ENCODE data around the gene CLDN9. TPM values are rescaled to one million over a fixed set of nuclear protein-coding genes. Genes with fewer than 3 reads are reported as not detected.

The CLDN9 gene
- total RNA-seq, 1 donor from 2014 or later: 5.4 TPM

DNA sequence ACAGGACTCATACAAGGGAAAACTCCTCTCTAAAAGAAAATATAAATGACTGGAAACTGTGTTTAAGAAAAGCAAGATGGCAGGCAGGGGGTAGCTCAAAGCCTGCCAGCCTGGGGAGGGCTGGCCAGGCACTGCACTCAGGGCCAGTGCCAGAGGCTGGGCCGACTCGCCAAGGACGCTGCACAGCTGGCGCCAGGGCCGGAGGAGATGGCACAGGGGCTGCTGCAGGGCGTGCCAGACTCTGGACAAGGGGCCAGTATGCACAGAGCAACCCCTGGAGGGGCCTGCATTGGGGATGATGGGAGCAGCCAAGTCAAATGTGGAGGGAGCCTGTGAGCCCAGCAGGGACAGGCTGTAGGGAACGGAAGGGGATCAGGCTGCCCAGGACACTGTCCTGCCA, 36.5 kb upstream of the CLDN9 start:
- H3K4me1 Mint-ChIP-seq: peaks cover 17% of the 10 kb centered on the region
- TF ChIP-seq, protein P1, sequence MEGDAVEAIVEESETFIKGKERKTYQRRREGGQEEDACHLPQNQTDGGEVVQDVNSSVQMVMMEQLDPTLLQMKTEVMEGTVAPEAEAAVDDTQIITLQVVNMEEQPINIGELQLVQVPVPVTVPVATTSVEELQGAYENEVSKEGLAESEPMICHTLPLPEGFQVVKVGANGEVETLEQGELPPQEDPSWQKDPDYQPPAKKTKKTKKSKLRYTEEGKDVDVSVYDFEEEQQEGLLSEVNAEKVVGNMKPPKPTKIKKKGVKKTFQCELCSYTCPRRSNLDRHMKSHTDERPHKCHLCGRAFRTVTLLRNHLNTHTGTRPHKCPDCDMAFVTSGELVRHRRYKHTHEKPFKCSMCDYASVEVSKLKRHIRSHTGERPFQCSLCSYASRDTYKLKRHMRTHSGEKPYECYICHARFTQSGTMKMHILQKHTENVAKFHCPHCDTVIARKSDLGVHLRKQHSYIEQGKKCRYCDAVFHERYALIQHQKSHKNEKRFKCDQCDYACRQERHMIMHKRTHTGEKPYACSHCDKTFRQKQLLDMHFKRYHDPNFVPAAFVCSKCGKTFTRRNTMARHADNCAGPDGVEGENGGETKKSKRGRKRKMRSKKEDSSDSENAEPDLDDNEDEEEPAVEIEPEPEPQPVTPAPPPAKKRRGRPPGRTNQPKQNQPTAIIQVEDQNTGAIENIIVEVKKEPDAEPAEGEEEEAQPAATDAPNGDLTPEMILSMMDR (IDR thresholded peaks at IDR 0.05; ENCODE audit: unreplicated experiment): no peak
- H3K27ac Mint-ChIP-seq: no peak overlapping the region
- no peak for DNase-seq (ENCODE audit: low spot score in 2 of 2, unreplicated experiment in 2 of 2)
- H3K27me3 Mint-ChIP-seq (ENCODE audit: low read depth): no peaks in the 10 kb centered on the region
- H3K9me3 Mint-ChIP-seq: no peaks in the 10 kb centered on the region
- peaks cover 1% of the 10 kb centered on the region for H3K36me3 Mint-ChIP-seq
- H3K4me3 Mint-ChIP-seq: no peak overlapping the region

DNA sequence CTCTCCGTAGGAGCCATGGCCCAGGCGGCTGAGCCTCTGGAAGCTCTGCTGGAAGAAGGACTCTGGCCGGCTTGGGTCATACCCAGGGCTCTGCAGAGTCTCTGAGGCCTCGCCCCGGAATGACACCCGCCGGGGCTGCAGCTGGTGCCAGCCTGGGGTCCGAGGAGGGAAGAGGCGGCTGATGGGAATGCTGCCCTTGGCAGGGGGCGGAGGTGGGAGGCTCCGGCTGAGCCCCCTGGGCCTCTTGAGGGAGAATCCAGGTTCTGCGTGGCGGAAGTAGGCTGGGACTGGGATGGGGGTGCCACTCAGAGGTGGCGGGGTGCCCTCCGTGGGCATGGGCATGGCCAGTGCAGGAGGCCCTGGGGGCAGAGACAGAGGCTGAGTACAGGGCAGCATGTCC, 36.0 kb upstream of the CLDN9 start:
- H3K27ac Mint-ChIP-seq: no peak overlapping the region
- TF ChIP-seq, protein P1 (IDR thresholded peaks at IDR 0.05; ENCODE audit: unreplicated experiment): no peak
- no peaks in the 10 kb centered on the region for H3K9me3 Mint-ChIP-seq
- DNase-seq (ENCODE audit: low spot score in 2 of 2, unreplicated experiment in 2 of 2): no peak
- H3K4me1 Mint-ChIP-seq: peaks cover 21% of the 10 kb centered on the region
- H3K4me3 Mint-ChIP-seq: no peak overlapping the region
- peaks cover 1% of the 10 kb centered on the region for H3K36me3 Mint-ChIP-seq
- no peaks in the 10 kb centered on the region for H3K27me3 Mint-ChIP-seq (ENCODE audit: low read depth)

DNA sequence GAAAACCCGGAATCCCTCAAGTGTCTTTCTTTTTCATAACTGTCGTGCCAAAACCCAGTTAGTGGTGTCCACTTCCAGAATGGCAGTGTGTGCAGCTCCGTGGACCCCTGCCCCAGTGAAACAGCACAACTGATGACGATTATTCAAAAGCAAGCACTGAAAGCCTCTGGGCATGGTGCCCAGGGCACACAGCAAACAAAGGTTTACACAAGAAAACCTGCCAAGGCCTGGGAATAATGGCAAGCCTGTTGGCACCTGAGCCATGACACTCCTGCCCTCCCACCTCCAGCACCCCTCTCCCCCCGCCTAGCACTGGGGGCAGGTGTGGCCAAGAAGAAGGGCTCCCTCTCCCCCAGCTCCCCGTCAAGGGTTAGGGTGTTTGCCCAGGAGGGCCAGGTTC, 35.3 kb upstream of the CLDN9 start:
- Mint-ChIP-seq H3K27me3 (ENCODE audit: low read depth) (no peaks in the 10 kb centered on the region), H3K4me3 (no peak overlapping the region), H3K9me3 (no peaks in the 10 kb centered on the region), H3K36me3 (no peaks in the 10 kb centered on the region), H3K27ac (no peak overlapping the region), H3K4me1 (peaks cover 24% of the 10 kb centered on the region)
- DNase-seq (ENCODE audit: low spot score in 2 of 2, unreplicated experiment in 2 of 2): no peak
- TF ChIP-seq, protein P1 (IDR thresholded peaks at IDR 0.05; ENCODE audit: unreplicated experiment): no peak

DNA sequence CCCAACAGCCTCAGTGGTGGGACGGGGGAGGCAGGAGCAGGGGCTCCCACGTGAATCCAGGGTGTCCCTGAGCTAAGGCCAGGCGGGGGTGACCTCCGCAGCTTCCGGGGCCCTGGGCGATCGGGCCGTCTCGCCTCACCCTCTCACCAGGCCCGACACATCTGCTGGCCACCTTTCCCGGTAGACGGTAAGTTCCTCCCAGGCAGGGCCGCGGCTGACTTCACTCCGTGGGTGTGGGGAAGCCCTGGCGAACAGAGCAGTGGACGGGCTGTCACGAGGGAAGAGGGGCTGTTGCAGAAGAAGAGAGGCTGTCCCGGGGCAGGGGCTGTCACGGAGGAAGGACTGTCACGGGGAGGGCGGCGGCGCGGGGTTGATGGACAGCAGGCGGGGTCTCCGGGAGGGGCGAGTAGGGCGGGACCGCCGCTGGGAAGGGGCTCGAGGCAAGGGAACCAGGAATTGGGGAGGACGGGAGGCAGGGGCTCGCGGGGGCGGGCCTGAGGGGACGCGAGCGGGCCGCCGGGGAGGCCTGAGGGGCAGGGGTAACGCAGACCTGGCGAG, 33.0 kb upstream of the CLDN9 start:
- Mint-ChIP-seq H3K27ac (peak overlapping the region; percentile 72), H3K36me3 (no peaks in the 10 kb centered on the region)

DNA sequence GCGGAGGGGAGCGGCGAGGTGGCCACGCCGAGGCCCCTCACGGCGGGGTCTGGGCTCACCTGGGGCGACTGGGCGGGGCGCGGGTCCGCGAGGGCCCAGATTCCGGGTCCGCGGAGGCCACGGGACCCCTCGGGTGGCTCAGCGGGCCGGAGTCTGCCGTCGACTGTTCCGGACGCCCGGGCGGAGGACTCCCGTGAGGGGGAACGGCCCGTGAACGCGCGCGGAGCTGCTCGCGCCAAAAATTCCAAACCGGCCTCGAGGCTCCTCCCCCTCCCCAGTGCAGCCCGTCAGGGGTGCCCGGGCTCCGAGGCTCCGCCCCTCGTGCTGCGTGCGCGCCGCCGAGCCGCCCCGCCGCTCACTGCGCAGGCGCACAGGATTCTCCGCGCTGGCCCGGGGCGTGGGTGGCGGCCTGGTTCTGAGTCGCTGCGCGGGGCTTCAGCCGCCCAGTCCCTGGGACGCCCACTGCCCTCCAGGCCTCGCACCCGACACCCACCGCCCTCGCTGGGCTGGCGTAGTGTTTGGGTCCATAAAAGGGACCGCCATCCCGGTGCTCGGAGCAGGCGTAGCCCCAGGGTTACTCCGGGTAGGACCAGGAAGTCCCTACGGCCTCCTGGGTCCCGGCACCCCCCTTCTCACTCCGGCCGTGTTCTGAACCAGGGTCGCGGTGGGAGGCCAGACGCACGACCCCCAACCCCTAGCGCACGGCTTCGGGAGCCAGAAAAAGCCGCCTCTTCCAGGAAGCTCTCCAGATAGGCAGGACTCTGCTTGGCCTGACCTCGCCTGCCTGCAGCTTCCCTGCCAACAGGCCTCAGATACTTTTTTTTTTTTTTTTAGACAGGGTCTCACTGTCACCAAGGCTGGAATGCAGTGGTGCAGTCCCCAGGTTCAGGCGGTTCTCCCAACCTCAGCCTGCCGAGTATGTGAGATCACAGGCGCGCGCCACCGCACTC, 32.2 kb upstream of the CLDN9 start, which contains the start of gene PKMYT1:
Gene PKMYT1 (minus strand): TSS at position 220 of the 950 bp plus-strand sequence. CDS start 789 bp downstream, outside the sequence.
- peaks cover 2% of the 10 kb centered on the region for H3K27me3 Mint-ChIP-seq (ENCODE audit: low read depth)
- H3K4me3 Mint-ChIP-seq: peak within 1 kb of the TSS; percentile 75
- peaks cover 20% of the 10 kb centered on the region for H3K4me1 Mint-ChIP-seq
- peak; percentile 93 to 97 for DNase-seq (ENCODE audit: low spot score in 2 of 2, unreplicated experiment in 2 of 2)
- TF ChIP-seq, protein P1 (IDR thresholded peaks at IDR 0.05; ENCODE audit: unreplicated experiment): no peak
- no peaks in the 10 kb centered on the region for H3K36me3 Mint-ChIP-seq
- H3K27ac Mint-ChIP-seq: peak within 1 kb of the TSS; percentile 87
- no peaks in the 10 kb centered on the region for H3K9me3 Mint-ChIP-seq

More for the DNA sequence above, 33.0 kb upstream of the CLDN9 start:
- no peaks in the 10 kb centered on the region for H3K9me3 Mint-ChIP-seq
- H3K27me3 Mint-ChIP-seq (ENCODE audit: low read depth): peaks cover 2% of the 10 kb centered on the region
- peaks cover 20% of the 10 kb centered on the region for H3K4me1 Mint-ChIP-seq
- H3K4me3 Mint-ChIP-seq: peak overlapping the region; percentile 74
- TF ChIP-seq, protein P1 (IDR thresholded peaks at IDR 0.05; ENCODE audit: unreplicated experiment): no peak
- no peak for DNase-seq (ENCODE audit: low spot score in 2 of 2, unreplicated experiment in 2 of 2)

All from mesothelial cell of epicardium (in vitro differentiated cells).